Measurements from ENCODE around the gene FOXP1. TPM values are rescaled to one million over a fixed set of nuclear protein-coding genes. Genes with fewer than 3 reads are reported as not detected.
"Not testable (repeated sequence)": the region's sequence is repeated elsewhere in the genome, so short reads cannot be mapped to it uniquely, and the experiment has no call there.

FOXP1 gene
- total RNA-seq, 4 donors from 2014 or later: 49.8 to 157 (median 71.9) TPM

DNA sequence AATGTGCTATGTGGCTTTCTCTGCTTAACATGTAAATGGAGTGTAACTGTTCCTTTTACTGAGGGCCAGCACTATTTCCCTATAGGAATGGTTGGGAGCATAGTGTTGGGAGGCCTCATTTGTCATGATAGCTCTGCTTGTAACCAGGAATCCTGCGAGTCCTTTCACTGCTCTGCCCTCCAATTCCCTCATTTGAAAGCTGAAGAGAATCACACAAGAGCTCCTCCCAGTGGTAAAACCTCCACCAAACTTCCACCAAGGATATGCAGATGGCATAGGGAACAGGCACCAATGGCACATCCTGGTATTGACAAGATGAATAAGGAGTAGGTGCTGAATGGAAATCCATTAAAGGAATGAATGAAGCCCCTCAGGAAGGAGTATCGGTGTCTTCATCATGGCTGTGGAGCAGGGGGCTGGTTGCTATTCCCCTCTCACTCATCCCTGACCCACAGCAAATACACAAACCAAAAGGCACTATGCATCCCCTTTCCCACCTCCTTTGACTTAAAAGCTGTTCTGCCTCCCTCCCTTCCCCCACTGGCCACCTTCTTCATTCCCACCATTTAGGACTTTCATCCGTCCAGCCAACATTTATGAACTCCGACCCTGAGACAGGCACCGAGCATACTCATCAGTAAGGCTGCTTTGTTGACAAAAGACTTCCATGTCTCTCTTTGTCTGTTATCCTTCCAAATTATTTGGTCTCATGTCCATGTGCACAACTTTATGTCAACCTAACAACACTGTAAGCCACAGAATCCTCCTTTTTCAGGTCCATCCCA lies 560.8 kb downstream of the FOXP1 start:
- 89% methylated on average over 5 of the region's 5 CpGs for WGBS
- peaks cover 6% of the 10 kb centered on the region for H3K4me1 ChIP-seq
- H3K9me3 ChIP-seq: no peaks in the 10 kb centered on the region
- H3K4me3 ChIP-seq: no peak overlapping the region
- H3K27ac ChIP-seq: no peak overlapping the region
- no peak for DNase-seq (ENCODE audit: low spot score in 2 of 2)
- H3K27me3 ChIP-seq: no peaks in the 10 kb centered on the region
- TF ChIP-seq EP300 (IDR thresholded peaks at IDR 0.05): no peak
- no peak for TF ChIP-seq POLR2A (IDR thresholded peaks at IDR 0.05)
- TF ChIP-seq, protein P1, sequence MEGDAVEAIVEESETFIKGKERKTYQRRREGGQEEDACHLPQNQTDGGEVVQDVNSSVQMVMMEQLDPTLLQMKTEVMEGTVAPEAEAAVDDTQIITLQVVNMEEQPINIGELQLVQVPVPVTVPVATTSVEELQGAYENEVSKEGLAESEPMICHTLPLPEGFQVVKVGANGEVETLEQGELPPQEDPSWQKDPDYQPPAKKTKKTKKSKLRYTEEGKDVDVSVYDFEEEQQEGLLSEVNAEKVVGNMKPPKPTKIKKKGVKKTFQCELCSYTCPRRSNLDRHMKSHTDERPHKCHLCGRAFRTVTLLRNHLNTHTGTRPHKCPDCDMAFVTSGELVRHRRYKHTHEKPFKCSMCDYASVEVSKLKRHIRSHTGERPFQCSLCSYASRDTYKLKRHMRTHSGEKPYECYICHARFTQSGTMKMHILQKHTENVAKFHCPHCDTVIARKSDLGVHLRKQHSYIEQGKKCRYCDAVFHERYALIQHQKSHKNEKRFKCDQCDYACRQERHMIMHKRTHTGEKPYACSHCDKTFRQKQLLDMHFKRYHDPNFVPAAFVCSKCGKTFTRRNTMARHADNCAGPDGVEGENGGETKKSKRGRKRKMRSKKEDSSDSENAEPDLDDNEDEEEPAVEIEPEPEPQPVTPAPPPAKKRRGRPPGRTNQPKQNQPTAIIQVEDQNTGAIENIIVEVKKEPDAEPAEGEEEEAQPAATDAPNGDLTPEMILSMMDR (IDR thresholded peaks at IDR 0.05): no peak
- no peak for TF ChIP-seq POLR2AphosphoS5 (IDR thresholded peaks at IDR 0.05)
- H3K36me3 ChIP-seq: peaks cover 5% of the 10 kb centered on the region

DNA sequence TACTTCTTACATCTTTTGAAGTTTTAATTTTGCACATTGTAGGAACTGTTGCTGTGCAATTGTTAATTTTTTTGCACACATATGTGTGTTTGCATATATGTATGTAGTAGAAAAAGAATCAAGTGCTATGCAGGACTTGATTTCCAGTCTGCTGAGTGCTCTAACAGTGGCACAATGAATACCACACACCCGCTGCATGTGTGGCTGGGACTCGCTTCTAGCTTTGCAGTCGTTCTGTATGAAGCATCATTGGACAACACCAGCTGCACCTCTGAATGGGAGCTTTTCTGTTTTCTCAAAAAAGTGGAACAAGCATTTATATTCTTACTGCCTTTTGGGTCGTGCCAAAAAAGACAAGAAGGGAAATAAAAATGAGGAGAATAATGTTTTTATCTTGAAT lies 564.7 kb downstream of the FOXP1 start:
- peaks cover 15% of the 10 kb centered on the region for H3K36me3 ChIP-seq
- H3K9me3 ChIP-seq: no peaks in the 10 kb centered on the region
- H3K4me3 ChIP-seq: no peak overlapping the region
- DNase-seq (ENCODE audit: low spot score in 2 of 2): no peak
- no peak overlapping the region for H3K27ac ChIP-seq
- TF ChIP-seq, protein P1 (IDR thresholded peaks at IDR 0.05): no peak
- no peak for TF ChIP-seq POLR2AphosphoS5 (IDR thresholded peaks at IDR 0.05)
- no peak for TF ChIP-seq POLR2A (IDR thresholded peaks at IDR 0.05)
- TF ChIP-seq EP300 (IDR thresholded peaks at IDR 0.05): no peak
- 77% methylated on average over 4 of the region's 4 CpGs for WGBS
- no peaks in the 10 kb centered on the region for H3K27me3 ChIP-seq
- H3K4me1 ChIP-seq: no peaks in the 10 kb centered on the region

DNA sequence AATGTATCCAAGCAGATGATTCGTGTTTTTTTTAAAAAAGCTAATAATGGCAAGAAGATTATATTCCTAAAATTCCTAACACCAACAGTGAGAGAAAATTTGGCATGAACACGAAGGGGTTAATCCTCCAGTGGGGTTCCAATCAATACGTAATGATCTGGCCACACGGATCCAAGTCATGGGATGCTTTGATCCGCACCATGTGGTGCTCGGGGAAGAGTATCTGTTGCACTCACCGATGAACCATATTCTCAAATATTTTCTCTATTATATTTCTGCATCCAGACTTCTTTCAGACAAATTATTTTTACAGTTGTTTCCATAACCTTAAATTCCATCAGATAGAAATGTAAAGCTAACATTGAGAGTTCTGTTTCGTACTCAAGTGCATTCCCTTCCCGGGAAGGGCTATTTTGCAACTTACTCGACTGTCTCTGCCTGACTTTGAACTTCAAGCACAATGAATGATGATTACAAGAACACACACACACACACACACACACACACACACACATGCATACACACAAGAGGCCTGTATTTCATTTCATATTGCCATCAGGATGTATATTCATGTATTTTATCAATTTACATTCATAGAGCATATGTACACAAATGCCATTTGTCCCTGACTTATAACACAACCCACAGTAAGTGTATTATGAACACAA lies 567.2 kb downstream of the FOXP1 start:
- no peak overlapping the region for H3K27ac ChIP-seq
- no peaks in the 10 kb centered on the region for H3K27me3 ChIP-seq
- 72% methylated on average over 10 of the region's 10 CpGs for WGBS
- no peaks in the 10 kb centered on the region for H3K9me3 ChIP-seq
- DNase-seq (ENCODE audit: low spot score in 2 of 2): no peak
- TF ChIP-seq POLR2A (IDR thresholded peaks at IDR 0.05) (no peak), EP300 (IDR thresholded peaks at IDR 0.05) (no peak), POLR2AphosphoS5 (IDR thresholded peaks at IDR 0.05) (no peak)
- TF ChIP-seq, protein P1 (IDR thresholded peaks at IDR 0.05): no peak
- H3K4me3 ChIP-seq: no peak overlapping the region
- H3K4me1 ChIP-seq: peaks cover 10% of the 10 kb centered on the region
- H3K36me3 ChIP-seq: peaks cover 15% of the 10 kb centered on the region

DNA sequence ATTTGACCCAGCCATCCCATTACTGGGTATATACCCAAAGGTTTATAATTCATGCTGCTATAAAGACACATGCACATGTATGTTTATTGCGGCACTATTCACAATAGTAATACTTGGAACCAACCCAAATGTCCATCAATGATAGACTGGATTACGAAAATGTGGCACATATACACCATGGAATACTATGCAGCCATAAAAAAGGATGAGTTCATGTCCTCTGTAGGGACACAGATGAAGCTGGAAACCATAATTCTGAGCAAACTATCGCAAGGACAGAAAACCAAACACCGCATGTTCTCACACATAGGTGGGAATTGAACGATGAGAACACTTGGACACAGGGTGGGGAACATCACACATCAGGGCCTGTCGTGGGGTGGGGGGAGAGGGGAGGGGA lies 568.9 kb downstream of the FOXP1 start:
- WGBS: 96% methylated on average over 6 of the region's 6 CpGs
- Histone ChIP-seq H3K36me3 (peaks cover 14% of the 10 kb centered on the region), H3K4me1 (peaks cover 13% of the 10 kb centered on the region)

DNA sequence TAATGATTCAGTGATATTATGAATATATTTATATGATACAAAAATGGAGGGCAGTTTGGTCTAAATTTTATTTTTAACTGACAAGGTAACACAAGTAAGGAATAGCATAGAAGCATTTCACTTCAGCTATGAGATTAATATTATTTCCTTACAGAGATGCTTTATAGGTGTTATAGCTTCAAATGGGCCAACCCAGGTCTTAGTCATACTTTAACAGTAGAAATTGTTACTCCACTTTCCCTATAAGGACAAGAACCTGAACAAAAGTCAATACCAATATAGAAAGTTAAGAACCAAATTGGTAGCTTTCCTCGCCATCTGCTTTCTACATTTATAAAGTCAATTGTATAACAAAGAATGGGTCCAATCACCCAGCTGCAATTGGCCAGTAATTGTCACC lies 570.6 kb downstream of the FOXP1 start:
- H3K36me3 ChIP-seq: peaks cover 10% of the 10 kb centered on the region
- H3K27ac ChIP-seq: no peak overlapping the region
- no peaks in the 10 kb centered on the region for H3K9me3 ChIP-seq
- H3K27me3 ChIP-seq: no peaks in the 10 kb centered on the region
- TF ChIP-seq EP300 (IDR thresholded peaks at IDR 0.05): no peak
- no peak for TF ChIP-seq POLR2AphosphoS5 (IDR thresholded peaks at IDR 0.05)
- TF ChIP-seq POLR2A (IDR thresholded peaks at IDR 0.05): no peak
- TF ChIP-seq, protein P1 (IDR thresholded peaks at IDR 0.05): no peak
- H3K4me1 ChIP-seq: peaks cover 19% of the 10 kb centered on the region
- DNase-seq (ENCODE audit: low spot score in 2 of 2): no peak
- H3K4me3 ChIP-seq: no peak overlapping the region
- WGBS: 95% methylated on average over 1 of the region's 1 CpG

More for the DNA sequence above, 568.9 kb downstream of the FOXP1 start:
- not testable (repeated sequence) for H3K4me3 ChIP-seq; H3K27ac ChIP-seq; H3K9me3 ChIP-seq; H3K27me3 ChIP-seq; DNase-seq (ENCODE audit: low spot score in 2 of 2)
